HEK293T (cell line): ENCODE results near the gene MAFB.

ENCODE experiments used
- CTCF ChIA-PET: fragments of 350-600 bp; formaldehyde crosslinking; extraction: SDS; loops from one replicate; lab custom pipeline; 2021; ENCODE audit warnings: antibody characterized with exemption, inconsistent platforms; lab: Yijun Ruan, JAX
- POLR2A ChIA-PET: fragments of 350-600 bp; formaldehyde crosslinking; extraction: SDS; loops from one replicate; lab custom pipeline; 2020; ENCODE audit warnings: antibody characterized with exemption, inconsistent platforms; lab: Yijun Ruan, JAX
- DNase-seq: peaks from one replicate; pipeline ENCODE4 v3.0.0; 2012; ENCODE audit warnings: mixed read lengths; ENCODE audit errors: extremely low spot score
- ARNT ChIP-seq: fragments of 450-650 bp; IDR thresholded peaks from 2 replicates; pipeline ENCODE4 v1.6.1; 2017; ENCODE audit warnings: mild to moderate bottlenecking
- BHLHE40 ChIP-seq: fragments of 450-650 bp; IDR thresholded peaks from 2 replicates; pipeline ENCODE4 v1.6.1; 2016; ENCODE audit warnings: mild to moderate bottlenecking, moderate library complexity, borderline replicate concordance
- CTBP1 ChIP-seq: fragments of 450-650 bp; IDR thresholded peaks from 2 replicates; pipeline ENCODE4 v1.6.1; 2016; ENCODE audit warnings: borderline replicate concordance
- ELF4 ChIP-seq: fragments of 450-650 bp; IDR thresholded peaks from 2 replicates; pipeline ENCODE4 v1.6.1; 2017; ENCODE audit warnings: antibody characterized with exemption
- FOXA1 ChIP-seq: fragments of 450-650 bp; IDR thresholded peaks from 2 replicates; pipeline ENCODE4 v1.6.1; 2016; ENCODE audit warnings: mild to moderate bottlenecking
- FOXK2 ChIP-seq: fragments of 450-650 bp; IDR thresholded peaks from 2 replicates; pipeline ENCODE4 v1.6.1; 2016; ENCODE audit warnings: mild to moderate bottlenecking
- FOXM1 ChIP-seq: fragments of 450-650 bp; IDR thresholded peaks from 2 replicates; pipeline ENCODE4 v1.6.1; 2017; ENCODE audit warnings: mild to moderate bottlenecking, borderline replicate concordance
- HDGF ChIP-seq: fragments of 450-650 bp; IDR thresholded peaks from 2 replicates; pipeline ENCODE4 v1.6.1; 2017; ENCODE audit warnings: antibody characterized with exemption, borderline replicate concordance
- L3MBTL2 ChIP-seq: fragments of 450-650 bp; conservative IDR thresholded peaks from 2 replicates; pipeline ENCODE4 v1.6.1; 2016; ENCODE audit warnings: mild to moderate bottlenecking
- LEF1 ChIP-seq: fragments of 450-650 bp; IDR thresholded peaks from 2 replicates; pipeline ENCODE4 v1.6.1; 2017; ENCODE audit warnings: mild to moderate bottlenecking, borderline replicate concordance
- NFRKB ChIP-seq: fragments of 450-650 bp; IDR thresholded peaks from 2 replicates; pipeline ENCODE4 v1.6.1; 2016; ENCODE audit warnings: mild to moderate bottlenecking, moderate library complexity
- SP1 ChIP-seq: fragments of 450-650 bp; IDR thresholded peaks from 2 replicates; pipeline ENCODE4 v1.6.1; 2017
- SUZ12 ChIP-seq: fragments of 450-650 bp; IDR thresholded peaks from 2 replicates; pipeline ENCODE4 v1.6.1; 2016; ENCODE audit warnings: mild to moderate bottlenecking
- TARDBP ChIP-seq: fragments of 450-650 bp; IDR thresholded peaks from 2 replicates; pipeline ENCODE4 v1.6.1; 2016
- ZNF384 ChIP-seq: fragments of 450-650 bp; IDR thresholded peaks from 2 replicates; pipeline ENCODE4 v1.6.1; 2016
- TF ChIP-seq, protein P1 (sequence below): fragments of 450-650 bp; IDR thresholded peaks from 2 replicates; pipeline ENCODE4 v1.6.1; 2016

The MAFB gene

DNA sequence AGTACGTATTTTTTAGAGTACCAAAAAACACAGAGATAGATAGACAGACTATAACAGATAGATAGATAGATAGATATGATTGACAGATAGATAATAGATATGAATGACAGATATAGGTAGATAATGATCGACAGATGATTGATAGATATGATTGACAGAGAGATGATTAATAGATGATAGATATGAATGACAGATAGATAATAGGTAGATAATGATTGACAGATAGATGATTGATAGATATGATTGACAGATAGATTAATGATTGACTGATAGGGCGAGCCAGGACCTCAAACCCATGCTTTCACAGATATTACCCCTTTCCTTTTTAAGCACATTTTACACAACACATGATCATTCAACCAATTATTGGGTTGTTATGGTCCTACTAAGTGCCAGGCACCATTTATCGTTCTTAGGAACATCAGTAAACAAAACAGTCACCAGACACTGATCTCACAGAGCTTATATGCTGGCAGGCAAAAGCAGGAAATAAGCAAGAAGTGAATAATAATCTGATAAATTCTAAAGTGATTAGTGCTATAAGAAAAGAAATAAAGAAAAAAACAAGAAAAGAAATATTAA, 11.6 kb downstream of the MAFB start:
- DNase-seq, result no peak
- ChIA-PET POLR2A (interaction anchor here (1.4 kb wide), 1 partner anchor 11 kb away, joined by 5 read pairs; the partner anchor contains the start of gene MAFB), CTCF (interaction anchor here (1.0 kb wide), 1 partner anchor 9 kb away, joined by 4 read pairs; no protein-coding TSS in a partner anchor)
- TF ChIP-seq, protein P1, sequence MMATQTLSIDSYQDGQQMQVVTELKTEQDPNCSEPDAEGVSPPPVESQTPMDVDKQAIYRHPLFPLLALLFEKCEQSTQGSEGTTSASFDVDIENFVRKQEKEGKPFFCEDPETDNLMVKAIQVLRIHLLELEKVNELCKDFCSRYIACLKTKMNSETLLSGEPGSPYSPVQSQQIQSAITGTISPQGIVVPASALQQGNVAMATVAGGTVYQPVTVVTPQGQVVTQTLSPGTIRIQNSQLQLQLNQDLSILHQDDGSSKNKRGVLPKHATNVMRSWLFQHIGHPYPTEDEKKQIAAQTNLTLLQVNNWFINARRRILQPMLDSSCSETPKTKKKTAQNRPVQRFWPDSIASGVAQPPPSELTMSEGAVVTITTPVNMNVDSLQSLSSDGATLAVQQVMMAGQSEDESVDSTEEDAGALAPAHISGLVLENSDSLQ, result peak; percentile 97
- no peak for TF ChIP-seq CTBP1

DNA sequence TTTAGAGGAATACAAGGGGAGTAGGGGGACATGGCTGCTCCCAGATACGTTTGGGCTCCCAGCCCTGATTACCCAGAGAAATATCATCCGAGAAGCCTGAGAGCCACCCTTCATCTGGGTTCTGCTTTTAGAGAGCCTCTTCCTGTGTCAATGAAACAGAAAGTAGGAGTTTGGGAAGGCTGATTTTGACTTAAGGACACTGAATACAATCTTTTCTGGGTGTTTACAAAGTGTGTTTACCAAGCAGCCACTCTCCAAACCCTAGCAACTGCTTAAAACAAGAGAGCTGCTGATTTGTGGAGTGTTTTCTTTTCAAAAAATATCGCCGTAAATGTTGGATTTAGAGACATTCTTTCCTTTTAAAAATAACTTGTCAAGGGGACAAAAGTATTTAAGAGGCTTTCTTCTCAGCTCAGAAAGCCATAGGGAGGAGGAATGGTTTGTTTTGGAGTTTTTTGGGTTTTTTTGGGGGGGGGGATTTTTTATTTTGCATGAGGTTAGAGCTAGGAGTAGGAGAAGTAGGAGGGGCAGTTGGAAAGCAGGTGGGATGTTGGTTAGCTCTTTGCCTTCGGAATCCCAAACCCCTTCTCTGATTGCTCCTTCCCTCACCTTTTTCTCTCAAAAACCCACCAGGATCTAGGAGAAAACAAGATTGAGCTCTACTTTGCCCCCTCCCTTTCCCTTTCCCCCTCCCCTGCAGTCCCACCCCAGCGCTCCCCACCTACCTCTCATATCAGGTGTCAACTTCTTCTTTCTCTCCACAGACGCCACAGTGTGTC, 12.4 kb downstream of the MAFB start:
- POLR2A ChIA-PET, result interaction anchor here (1.4 kb wide), 1 partner anchor 12 kb away, joined by 5 read pairs; the partner anchor contains the start of gene MAFB
- no peak for DNase-seq
- TF ChIP-seq FOXK2 (no peak), ELF4 (no peak), ZNF384 (no peak), NFRKB (no peak), L3MBTL2 (no peak)
- TF ChIP-seq, protein P1, result no peak
- CTCF ChIA-PET, result interaction anchor here (1.0 kb wide), 1 partner anchor 9 kb away, joined by 4 read pairs; no protein-coding TSS in a partner anchor

DNA sequence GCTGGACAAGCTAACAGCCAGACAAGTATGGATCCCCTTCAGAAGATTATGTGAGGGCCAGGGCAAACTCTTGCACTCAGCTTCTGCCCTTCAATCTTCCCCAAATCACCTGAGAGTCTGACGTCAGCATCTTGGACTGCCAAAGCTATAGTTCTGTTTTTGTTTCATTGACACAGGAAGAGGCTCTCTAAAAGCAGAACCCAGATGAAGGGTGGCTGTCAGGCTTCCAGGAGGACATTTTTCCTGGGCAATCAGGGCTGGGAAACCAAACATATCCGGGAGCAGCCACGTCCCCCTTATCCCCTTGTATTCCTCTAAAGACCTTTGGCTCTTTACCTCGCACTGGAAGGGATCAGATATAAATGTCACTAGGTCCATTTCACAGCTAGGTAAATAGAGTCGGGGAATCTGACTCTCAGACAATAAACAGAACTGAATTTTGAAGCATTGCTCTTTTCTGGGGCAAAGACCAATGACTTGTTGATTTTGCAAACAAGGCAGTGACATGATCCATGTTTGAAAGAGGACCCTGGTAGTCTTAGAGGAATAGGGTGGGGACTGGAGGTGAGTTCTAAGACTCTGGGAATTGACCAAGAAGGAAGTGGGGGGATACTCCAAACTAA, 13.3 kb downstream of the MAFB start:
- CTCF ChIA-PET, result no interaction called here
- TF ChIP-seq ZNF384, result no peak
- no peak for TF ChIP-seq L3MBTL2
- TF ChIP-seq, protein P1, result no peak
- TF ChIP-seq FOXM1, result no peak
- no peak for TF ChIP-seq SP1
- TF ChIP-seq FOXA1, result no peak
- no peak for TF ChIP-seq TARDBP
- no peak for TF ChIP-seq FOXK2
- TF ChIP-seq SUZ12, result no peak
- no peak for TF ChIP-seq ARNT
- TF ChIP-seq NFRKB, result no peak
- no peak for TF ChIP-seq ELF4
- no peak for TF ChIP-seq LEF1
- no peak for TF ChIP-seq HDGF
- TF ChIP-seq BHLHE40, result no peak
- TF ChIP-seq CTBP1, result no peak
- POLR2A ChIA-PET, result no interaction called here
- DNase-seq, result no peak

DNA sequence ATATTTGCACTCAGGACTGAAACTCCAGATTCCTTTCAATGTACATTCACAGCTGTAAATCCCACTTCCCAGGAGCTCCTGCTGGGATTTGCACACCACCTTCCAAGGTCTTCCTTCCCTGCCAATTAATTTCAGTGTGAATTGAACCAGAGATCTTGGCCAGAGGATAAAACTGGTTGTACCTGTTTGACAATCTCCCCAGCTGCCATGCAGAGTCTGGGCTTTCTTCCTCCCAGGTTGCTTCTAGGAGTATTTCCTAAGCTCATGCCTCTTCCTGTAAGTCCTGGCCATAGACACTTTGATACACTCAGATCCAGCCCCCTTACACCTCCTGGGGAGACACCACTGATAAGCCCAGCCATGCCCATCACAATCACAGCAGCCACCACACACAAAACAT, 15.6 kb downstream of the MAFB start:
- CTCF ChIA-PET, result interaction anchor here (0.8 kb wide), 1 partner anchor 16 kb away, joined by 3 read pairs; no protein-coding TSS in a partner anchor
- POLR2A ChIA-PET, result interaction anchor here (1.0 kb wide), 1 partner anchor 15 kb away, joined by 4 read pairs; the partner anchor contains the start of gene MAFB
- TF ChIP-seq ARNT, result no peak
- no peak for TF ChIP-seq SP1
- no peak for TF ChIP-seq TARDBP
- no peak for TF ChIP-seq L3MBTL2
- TF ChIP-seq FOXA1, result no peak
- no peak for DNase-seq

DNA sequence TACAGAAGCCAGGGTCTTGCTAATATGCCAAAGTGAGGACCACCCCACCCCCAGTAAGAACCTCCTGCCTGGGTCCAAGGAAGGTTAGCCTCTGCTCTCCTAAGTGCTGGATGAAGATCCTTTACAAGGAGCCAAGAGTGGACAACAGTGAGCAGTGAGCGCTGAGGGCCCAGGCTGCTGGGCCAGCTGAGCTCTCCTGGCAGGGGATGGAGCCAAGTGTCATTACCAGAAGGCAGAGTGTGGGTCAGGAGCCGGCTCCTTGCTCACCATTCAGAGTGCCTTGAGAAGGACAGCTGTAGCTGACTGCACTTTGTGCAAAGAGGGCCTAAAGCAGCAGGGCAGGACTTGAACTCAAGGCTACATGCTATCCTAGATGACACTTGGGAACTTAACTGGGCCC, 16.9 kb downstream of the MAFB start:
- CTCF ChIA-PET, result no interaction called here

More for the DNA sequence above, 16.9 kb downstream of the MAFB start:
- no peak for DNase-seq
- no peak for TF ChIP-seq CTBP1
- TF ChIP-seq FOXA1, result no peak
- no peak for TF ChIP-seq SUZ12
- TF ChIP-seq BHLHE40, result no peak
- TF ChIP-seq NFRKB, result no peak
- TF ChIP-seq ARNT, result no peak
- TF ChIP-seq LEF1, result no peak
- TF ChIP-seq ELF4, result no peak
- TF ChIP-seq HDGF, result no peak
- no peak for TF ChIP-seq L3MBTL2
- TF ChIP-seq SP1, result no peak
- TF ChIP-seq FOXK2, result no peak
- no peak for TF ChIP-seq FOXM1
- no peak for TF ChIP-seq TARDBP
- no peak for TF ChIP-seq ZNF384
- TF ChIP-seq, protein P1, result no peak
- POLR2A ChIA-PET, result no interaction called here
